ENCODE results near the gene CHCHD2. TPM values are rescaled to one million over a fixed set of nuclear protein-coding genes. Genes with fewer than 3 reads are reported as not detected.
"Not testable (repeated sequence)": the region's sequence is repeated elsewhere in the genome, so short reads cannot be mapped to it uniquely, and the experiment has no call there.

CHCHD2 gene
- total RNA-seq, 2 experiments from 2014 or later: 526 to 534 TPM

DNA sequence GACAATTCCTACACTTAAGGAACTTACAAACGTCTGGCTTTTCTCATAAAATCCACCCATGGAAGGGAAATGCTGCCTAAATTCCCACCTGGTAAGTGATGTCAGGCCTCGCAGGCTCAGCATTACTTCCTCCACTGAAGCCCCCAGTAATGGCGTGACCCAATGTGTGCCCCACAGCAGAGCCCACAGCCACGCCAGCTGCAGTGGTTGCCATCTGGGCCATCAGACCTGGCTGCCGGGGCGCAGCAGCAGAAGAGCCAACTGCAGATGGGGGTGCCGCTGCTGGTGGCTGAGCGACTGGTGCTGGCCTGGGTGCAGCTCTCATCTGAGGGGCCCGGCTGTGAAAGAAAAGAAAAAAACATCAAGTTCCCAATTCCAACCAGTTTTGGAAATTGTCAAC, 2.1 kb downstream of the CHCHD2 start:
- H3K27ac Mint-ChIP-seq: not testable (repeated sequence)

DNA sequence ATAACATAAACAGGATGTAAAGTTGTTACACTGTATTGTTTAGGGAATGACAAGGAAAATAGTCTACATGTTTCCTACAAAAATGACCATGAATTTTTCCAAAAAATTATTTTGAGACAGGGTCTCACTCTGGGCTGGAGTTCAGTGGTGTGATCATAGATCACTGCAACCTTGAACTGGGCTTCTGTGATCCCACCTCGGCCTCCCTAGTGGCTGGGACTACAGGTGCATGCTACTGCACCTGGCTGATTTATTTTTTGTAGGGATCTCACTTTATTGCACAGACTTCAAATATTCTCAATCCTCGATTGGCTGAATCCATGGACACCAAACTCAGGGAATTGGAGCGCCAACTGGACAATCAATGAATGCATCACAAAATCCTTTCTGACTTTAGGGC, 6.6 kb downstream of the CHCHD2 start:
- Mint-ChIP-seq H3K4me3 (no peak overlapping the region), H3K4me1 (ENCODE audit: low read depth) (peaks cover 15% of the 10 kb centered on the region), H3K27me3 (ENCODE audit: low read depth) (no peaks in the 10 kb centered on the region), H3K27ac (no peak overlapping the region), H3K9me3 (ENCODE audit: insufficient read depth) (no peaks in the 10 kb centered on the region), H3K36me3 (ENCODE audit: low read depth) (peaks cover 45% of the 10 kb centered on the region)
- ChIA-PET POLR2A (no interaction called here), CTCF (no interaction called here)
- ATAC-seq (no peak), DNase-seq (no peak)

More for the DNA sequence above, 2.1 kb downstream of the CHCHD2 start:
- CTCF ChIA-PET; POLR2A ChIA-PET; H3K4me3 Mint-ChIP-seq; H3K27me3 Mint-ChIP-seq (ENCODE audit: low read depth); DNase-seq; ATAC-seq: not testable (repeated sequence)
- Mint-ChIP-seq H3K9me3 (ENCODE audit: insufficient read depth) (peaks cover 15% of the 10 kb centered on the region), H3K36me3 (ENCODE audit: low read depth) (peaks cover 61% of the 10 kb centered on the region), H3K4me1 (ENCODE audit: low read depth) (peaks cover 30% of the 10 kb centered on the region)

DNA sequence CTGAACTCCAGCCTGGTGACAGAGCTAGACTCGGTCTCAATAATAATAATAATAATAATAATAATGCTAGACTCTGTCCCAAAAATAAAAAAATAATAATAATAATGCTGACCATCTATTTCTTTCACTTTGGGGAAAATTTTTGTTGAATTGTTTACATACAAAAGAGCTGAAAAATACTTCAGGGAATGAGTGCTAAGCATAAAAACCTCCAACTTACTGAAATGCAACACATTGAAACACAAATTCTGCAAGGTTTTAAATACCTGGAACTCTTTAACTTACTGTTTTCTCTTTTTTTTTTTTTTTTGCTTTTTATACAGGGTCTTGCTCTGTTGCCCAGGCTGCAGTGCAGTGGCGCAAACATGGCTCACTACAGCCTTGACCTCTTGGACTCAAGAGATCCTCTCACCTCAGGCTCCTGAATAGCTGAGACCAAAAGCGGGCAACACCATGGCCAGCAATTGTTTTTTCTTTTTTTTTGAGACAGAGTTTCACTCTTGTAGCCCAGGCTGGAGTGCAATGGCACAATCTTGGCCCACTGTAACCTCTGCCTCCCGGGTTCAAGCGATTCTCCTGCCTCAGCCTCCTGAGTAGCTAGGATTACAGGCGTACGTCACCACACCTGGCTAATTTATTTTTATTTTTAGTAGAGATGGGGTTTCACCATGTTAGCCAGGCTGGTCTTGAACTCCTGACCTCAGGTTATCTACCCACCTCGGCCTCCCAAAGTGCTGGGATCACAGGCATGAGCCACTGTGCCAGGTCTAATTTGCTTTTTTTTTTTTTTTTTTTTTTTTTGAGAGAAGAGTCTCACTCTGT, 7.9 kb downstream of the CHCHD2 start:
- H3K27me3 Mint-ChIP-seq (ENCODE audit: low read depth); CTCF ChIA-PET; H3K9me3 Mint-ChIP-seq (ENCODE audit: insufficient read depth); H3K4me1 Mint-ChIP-seq (ENCODE audit: low read depth); H3K4me3 Mint-ChIP-seq; H3K27ac Mint-ChIP-seq; DNase-seq; ATAC-seq: not testable (repeated sequence)
- H3K36me3 Mint-ChIP-seq (ENCODE audit: low read depth): peaks cover 38% of the 10 kb centered on the region
- POLR2A ChIA-PET: interaction anchor here (1.0 kb wide), 1 partner anchor 25 kb away, joined by 3 read pairs; no protein-coding TSS in a partner anchor

DNA sequence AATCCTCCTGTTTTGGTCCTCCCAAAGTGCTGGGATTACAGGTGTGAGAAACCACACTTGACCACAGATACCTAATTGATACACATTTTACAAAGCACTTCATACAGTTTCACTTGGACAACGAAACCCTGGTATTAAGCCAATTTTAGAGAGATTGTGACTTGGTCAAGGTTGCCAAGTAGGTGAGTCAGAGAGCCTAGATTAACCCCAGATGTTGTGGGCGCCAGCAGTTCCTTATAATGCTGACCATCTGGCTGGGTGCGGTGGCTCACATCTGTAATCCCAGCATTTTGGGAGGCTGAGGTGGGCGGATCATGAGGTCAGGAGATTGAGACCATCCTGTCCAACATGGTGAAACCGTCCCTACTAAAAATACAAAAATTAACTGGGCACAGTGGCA, 8.6 kb downstream of the CHCHD2 start:
- POLR2A ChIA-PET: interaction anchor here (1.0 kb wide), 1 partner anchor 24 kb away, joined by 3 read pairs; no protein-coding TSS in a partner anchor

DNA sequence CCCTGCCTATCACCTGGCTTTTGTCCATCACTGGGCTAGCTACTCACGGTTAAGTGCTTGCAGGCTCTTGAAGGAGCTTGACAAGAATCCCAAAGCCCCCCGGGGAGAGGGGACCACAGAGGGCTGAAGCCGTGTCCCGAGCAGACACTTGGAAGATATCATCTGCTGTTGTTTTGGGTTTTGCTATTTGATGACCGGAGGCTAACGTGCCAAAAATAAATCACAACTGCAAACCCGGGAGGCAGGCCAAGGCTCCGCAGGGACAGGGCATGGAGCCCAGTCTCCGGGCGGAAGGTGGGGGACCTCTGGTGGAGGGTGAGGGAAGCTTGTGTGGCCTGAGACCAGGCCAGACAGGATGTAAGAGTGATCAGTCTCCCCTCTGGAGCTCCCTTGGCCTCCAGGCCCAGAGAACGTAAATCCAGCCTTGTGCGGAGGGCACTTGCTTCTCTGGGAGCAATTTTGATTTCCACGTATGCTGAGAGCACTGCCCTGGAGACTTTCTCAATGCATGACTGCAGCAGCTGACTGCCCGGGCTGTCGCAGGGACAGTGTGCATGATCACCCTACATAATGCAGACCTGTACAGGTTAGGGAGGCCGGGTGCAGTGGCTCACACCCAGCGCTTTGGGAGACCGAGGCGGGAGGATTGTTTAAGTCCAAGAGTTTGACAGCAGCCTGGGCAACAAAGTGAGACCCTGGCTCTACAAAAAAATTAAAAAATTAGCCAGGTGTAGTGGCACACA, 13.3 kb downstream of the CHCHD2 start, which contains the start of gene PHKG1:
PHKG1 (minus strand) TSS at position 164 of the 743 bp plus-strand sequence. CDS start 4,011 bp downstream, outside the sequence.
- Mint-ChIP-seq H3K9me3 (ENCODE audit: insufficient read depth) (no peaks in the 10 kb centered on the region), H3K27me3 (ENCODE audit: low read depth) (no peaks in the 10 kb centered on the region), H3K36me3 (ENCODE audit: low read depth) (peaks cover 9% of the 10 kb centered on the region), H3K27ac (no peak within 1 kb of the TSS), H3K4me1 (ENCODE audit: low read depth) (peaks cover 6% of the 10 kb centered on the region), H3K4me3 (no peak within 1 kb of the TSS)
- DNase-seq (no peak), ATAC-seq (no peak)
- ChIA-PET POLR2A (interaction anchor here (0.6 kb wide), 1 partner anchor 122 kb away, joined by 3 read pairs; no protein-coding TSS in a partner anchor), CTCF (no interaction called here)

More for the DNA sequence above, 8.6 kb downstream of the CHCHD2 start:
- no peaks in the 10 kb centered on the region for H3K9me3 Mint-ChIP-seq (ENCODE audit: insufficient read depth)
- peaks cover 6% of the 10 kb centered on the region for H3K4me1 Mint-ChIP-seq (ENCODE audit: low read depth)
- H3K27ac Mint-ChIP-seq: no peak overlapping the region
- no peak overlapping the region for H3K4me3 Mint-ChIP-seq
- peaks cover 35% of the 10 kb centered on the region for H3K36me3 Mint-ChIP-seq (ENCODE audit: low read depth)
- no peak for ATAC-seq
- DNase-seq: no peak
- no peaks in the 10 kb centered on the region for H3K27me3 Mint-ChIP-seq (ENCODE audit: low read depth)
- CTCF ChIA-PET: no interaction called here

DNA sequence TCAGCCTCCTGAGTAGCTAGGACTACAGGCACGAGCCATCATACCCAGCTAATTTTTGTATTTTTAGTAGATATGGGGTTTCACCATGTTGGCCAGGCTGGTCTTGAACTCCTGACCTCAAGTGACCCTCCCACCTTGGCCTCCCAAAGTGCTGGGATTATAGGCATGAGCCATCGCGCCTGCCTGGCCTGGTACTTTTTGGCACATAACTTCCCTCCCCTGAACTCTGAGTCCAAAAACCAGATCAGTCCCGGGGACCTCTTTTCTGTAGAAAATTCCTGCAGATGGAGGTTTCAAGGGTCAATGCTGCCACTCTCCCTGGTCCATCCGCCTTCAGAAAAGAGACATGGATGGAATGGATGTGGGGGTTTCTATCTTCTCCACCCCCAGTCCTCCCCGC, 13.9 kb downstream of the CHCHD2 start:
- H3K9me3 Mint-ChIP-seq (ENCODE audit: insufficient read depth); POLR2A ChIA-PET; CTCF ChIA-PET; H3K27me3 Mint-ChIP-seq (ENCODE audit: low read depth); DNase-seq; H3K4me3 Mint-ChIP-seq; H3K4me1 Mint-ChIP-seq (ENCODE audit: low read depth); H3K27ac Mint-ChIP-seq; ATAC-seq; H3K36me3 Mint-ChIP-seq (ENCODE audit: low read depth): not testable (repeated sequence)

DNA sequence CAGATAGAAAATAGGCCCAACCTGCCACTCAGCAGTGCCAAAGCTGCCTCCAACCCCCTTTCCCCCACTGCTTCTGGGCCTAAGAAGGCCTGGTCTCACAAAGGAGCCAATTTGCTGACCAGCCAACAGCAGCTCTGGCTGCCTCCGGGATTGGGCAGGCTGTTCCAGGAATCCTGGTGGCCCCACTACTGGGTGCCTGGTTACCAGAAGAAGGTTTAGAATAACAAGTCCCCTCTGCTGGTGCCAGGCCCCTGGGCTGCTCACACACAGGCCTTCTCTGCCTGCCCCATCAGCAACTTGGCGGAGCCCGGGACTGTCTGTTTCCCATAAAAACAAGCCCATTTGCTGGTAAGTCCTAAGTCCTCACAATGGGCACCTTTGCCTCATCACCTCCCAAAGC, 14.7 kb downstream of the CHCHD2 start:
- H3K27ac Mint-ChIP-seq: no peak overlapping the region
- peaks cover 3% of the 10 kb centered on the region for H3K4me1 Mint-ChIP-seq (ENCODE audit: low read depth)
- no peak for DNase-seq
- H3K4me3 Mint-ChIP-seq: no peak overlapping the region
- no peak for ATAC-seq
- ChIA-PET CTCF (no interaction called here), POLR2A (no interaction called here)
- H3K36me3 Mint-ChIP-seq (ENCODE audit: low read depth): peaks cover 6% of the 10 kb centered on the region
- no peaks in the 10 kb centered on the region for H3K27me3 Mint-ChIP-seq (ENCODE audit: low read depth)
- no peaks in the 10 kb centered on the region for H3K9me3 Mint-ChIP-seq (ENCODE audit: insufficient read depth)

DNA sequence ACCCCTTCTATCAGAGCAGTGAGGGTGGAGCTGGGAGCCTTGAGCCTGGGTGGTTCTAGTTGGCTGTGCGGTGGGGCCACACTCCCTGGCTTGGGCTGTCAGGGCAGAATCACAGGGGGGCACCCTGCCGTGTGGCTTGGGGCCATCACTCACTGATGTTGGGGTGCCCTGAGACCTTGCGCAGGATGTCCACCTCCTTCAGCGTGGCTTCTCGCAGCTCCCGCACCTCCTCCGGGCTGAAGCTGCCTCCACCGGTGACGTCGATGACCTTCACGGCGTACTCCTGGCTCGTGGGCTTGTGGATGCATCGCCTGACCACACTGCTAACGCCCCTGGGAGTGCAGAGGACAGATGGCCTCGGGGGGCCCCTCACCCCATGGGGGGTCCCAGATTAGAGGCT, 18.8 kb downstream of the CHCHD2 start:
- H3K9me3 Mint-ChIP-seq (ENCODE audit: insufficient read depth): no peaks in the 10 kb centered on the region
- peaks cover 6% of the 10 kb centered on the region for H3K36me3 Mint-ChIP-seq (ENCODE audit: low read depth)
- no peak for ATAC-seq
- no peaks in the 10 kb centered on the region for H3K27me3 Mint-ChIP-seq (ENCODE audit: low read depth)
- DNase-seq: no peak
- no peaks in the 10 kb centered on the region for H3K4me1 Mint-ChIP-seq (ENCODE audit: low read depth)
- ChIA-PET CTCF (interaction anchor here (1.1 to 2.3 kb wide), 2 partner anchors 12 to 13 kb away, joined by 3 to 6 read pairs; no protein-coding TSS in a partner anchor), POLR2A (no interaction called here)
- no peak overlapping the region for H3K4me3 Mint-ChIP-seq
- H3K27ac Mint-ChIP-seq: no peak overlapping the region

DNA sequence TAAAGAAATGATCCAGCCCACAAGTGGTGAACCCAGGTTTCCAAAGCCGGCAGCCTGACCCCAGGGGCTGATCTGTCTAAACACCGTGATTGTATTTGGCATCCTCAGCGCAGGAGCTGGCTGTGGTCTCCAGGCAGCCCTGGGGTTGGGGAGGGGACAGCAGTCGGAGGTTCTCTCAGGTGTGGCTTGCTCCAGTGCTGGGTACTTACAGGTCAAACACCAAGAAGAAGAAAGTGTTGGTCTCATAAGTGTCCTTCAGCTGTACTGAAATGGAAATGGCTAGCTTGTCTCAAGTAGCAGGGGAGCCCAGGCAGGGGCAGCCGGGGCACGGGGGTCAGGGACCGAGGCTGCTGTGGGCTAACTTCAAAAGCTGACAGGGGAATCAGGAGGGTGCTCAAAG, 19.5 kb downstream of the CHCHD2 start:
- POLR2A ChIA-PET: no interaction called here
- Mint-ChIP-seq H3K4me3 (no peak overlapping the region), H3K4me1 (ENCODE audit: low read depth) (no peaks in the 10 kb centered on the region), H3K27ac (no peak overlapping the region), H3K36me3 (ENCODE audit: low read depth) (peaks cover 10% of the 10 kb centered on the region), H3K27me3 (ENCODE audit: low read depth) (no peaks in the 10 kb centered on the region), H3K9me3 (ENCODE audit: insufficient read depth) (no peaks in the 10 kb centered on the region)
- DNase-seq (no peak), ATAC-seq (no peak)
- CTCF ChIA-PET: interaction anchor here (1.1 kb wide), 1 partner anchor 12 kb away, joined by 3 read pairs; no protein-coding TSS in a partner anchor

DNA sequence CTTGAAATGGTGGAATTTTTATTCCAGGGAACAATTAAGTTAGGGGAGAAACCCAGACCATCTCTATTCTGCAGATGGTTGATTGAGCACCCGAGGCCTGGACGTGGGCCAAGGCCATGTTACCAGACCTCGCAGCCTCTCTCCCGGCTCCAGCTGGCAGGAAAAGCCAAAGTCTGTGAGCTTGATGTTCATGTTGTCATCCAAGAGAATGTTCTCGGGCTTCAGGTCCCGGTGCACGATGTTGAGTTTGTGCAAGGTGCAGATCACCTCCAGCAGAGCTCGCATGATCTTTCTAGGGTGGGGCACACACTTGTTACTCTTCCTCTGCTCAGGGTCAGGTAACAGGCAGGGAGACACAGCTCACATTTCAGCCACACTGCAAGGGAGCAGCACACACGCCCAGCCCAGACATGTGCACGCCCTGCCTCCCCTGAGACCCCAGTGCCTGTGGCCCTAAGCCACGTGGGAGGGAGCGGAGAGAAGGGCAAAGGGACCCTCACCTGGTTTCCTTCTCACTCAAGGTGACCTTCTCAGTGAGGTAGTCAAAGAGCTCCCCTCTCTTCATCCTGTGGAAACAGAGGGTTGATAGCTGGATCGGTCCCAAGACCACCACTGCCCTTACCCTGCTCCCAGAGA, 23.0 kb downstream of the CHCHD2 start:
- CTCF ChIA-PET: no interaction called here
- POLR2A ChIA-PET: no interaction called here
- H3K27me3 Mint-ChIP-seq (ENCODE audit: low read depth): no peaks in the 10 kb centered on the region
- peak overlapping the region; percentile 36 for H3K27ac Mint-ChIP-seq
- H3K4me1 Mint-ChIP-seq (ENCODE audit: low read depth): no peaks in the 10 kb centered on the region
- peak; percentile 17 for ATAC-seq
- DNase-seq: no peak
- no peak overlapping the region for H3K4me3 Mint-ChIP-seq
- H3K36me3 Mint-ChIP-seq (ENCODE audit: low read depth): peaks cover 26% of the 10 kb centered on the region
- H3K9me3 Mint-ChIP-seq (ENCODE audit: insufficient read depth): no peaks in the 10 kb centered on the region

DNA sequence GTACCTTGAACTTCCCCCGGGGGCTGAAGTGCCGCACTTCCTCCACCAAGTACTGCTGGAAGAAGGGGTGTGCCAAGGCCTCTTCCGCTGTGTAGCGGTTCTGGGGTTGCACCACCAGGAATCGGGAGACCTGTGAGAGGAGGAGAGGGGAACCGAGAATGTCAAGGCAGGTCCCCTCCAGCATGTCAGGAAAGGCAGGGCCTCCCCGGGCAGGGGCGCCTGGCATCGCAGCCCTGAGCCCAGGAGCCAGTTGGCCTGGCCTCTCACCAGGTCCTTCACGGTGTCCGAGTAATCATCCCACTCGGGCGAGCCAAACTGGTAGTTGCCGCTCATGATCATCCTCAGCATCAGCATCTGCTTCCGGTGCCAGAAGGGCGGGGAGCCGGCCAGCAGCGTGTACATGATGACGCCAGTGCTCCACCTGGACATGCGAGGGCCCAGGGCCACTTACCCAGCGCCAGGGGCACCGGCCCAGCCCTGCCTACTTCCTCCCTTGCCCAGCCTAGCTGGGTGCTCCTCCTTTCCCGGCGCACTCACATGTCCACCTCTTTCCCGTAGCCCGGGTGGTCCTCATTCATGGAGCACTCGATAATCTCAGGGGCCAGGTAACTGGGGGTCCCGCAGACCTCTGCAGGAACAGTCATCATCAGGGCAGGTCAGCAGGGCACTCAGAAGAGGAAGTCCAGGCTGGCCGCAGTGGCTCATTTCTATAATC, 24.5 kb downstream of the CHCHD2 start:
- H3K9me3 Mint-ChIP-seq (ENCODE audit: insufficient read depth): no peaks in the 10 kb centered on the region
- DNase-seq (no peak), ATAC-seq (no peak)
- no peaks in the 10 kb centered on the region for H3K27me3 Mint-ChIP-seq (ENCODE audit: low read depth)
- H3K27ac Mint-ChIP-seq: no peak overlapping the region
- peaks cover 26% of the 10 kb centered on the region for H3K36me3 Mint-ChIP-seq (ENCODE audit: low read depth)
- ChIA-PET CTCF (no interaction called here), POLR2A (no interaction called here)
- no peak overlapping the region for H3K4me3 Mint-ChIP-seq
- H3K4me1 Mint-ChIP-seq (ENCODE audit: low read depth): no peaks in the 10 kb centered on the region

All from activated CD8-positive, alpha-beta T cell treated with anti-CD3 and anti-CD28 coated beads, Interleukin-2, amount 10 ng/mL, durations not matched to agents 7 days and 5 days (primary cell).